Heart right ventricle (tissue), 16 donors: ENCODE data around the gene SMAD7. TPM values are rescaled to one million over a fixed set of nuclear protein-coding genes. Genes with fewer than 3 reads are reported as not detected.

ENCODE experiments used
- ATAC-seq, 8 donors: fragments of 200-7000 bp; cut with Tn5 transposase; one replicate each; pipeline ENCODE4 v1.9.1; 2020; ENCODE audit warnings: mild to moderate bottlenecking in 8 of 8, moderate library complexity in 8 of 8, moderate number of reproducible peaks in 1 of 8
- DNase-seq, 2 donors: peaks; one replicate each; pipeline ENCODE4 v3.0.0-alpha.2; 2020
- H3K27ac ChIP-seq, 10 donors: fragments of 200-600 bp; sonication (generic) in 2 of 10; one replicate each; pipeline versions ENCODE4 v1.5.0 to v1.8.0; 2020 to 2022; ENCODE audit warnings: mild to moderate bottlenecking in 3 of 10
- H3K27me3 ChIP-seq, 7 donors: fragments of 200-600 bp; one replicate each; pipeline ENCODE4 v1.8.0; 2021 to 2022; ENCODE audit warnings: mild to moderate bottlenecking in 2 of 7
- H3K36me3 ChIP-seq, 9 donors: fragments of 200-600 bp; sonication (generic) in 1 of 9; one replicate each; pipeline versions ENCODE4 v1.5.0 to v1.8.0; 2020 to 2022; ENCODE audit warnings: mild to moderate bottlenecking in 2 of 9
- H3K4me1 ChIP-seq, 9 donors: fragments of 200-600 bp; sonication (generic) in 1 of 9; one replicate each; pipeline versions ENCODE4 v1.5.0 to v1.8.0; 2020 to 2022; ENCODE audit warnings: mild to moderate bottlenecking in 4 of 9
- H3K4me3 ChIP-seq, 10 donors: fragments of 200-600 bp; sonication (generic) in 2 of 10; one replicate each; pipeline versions ENCODE4 v1.5.0 to v1.8.0; 2020 to 2022; ENCODE audit warnings: mild to moderate bottlenecking in 7 of 10, moderate library complexity in 2 of 10
- H3K9me3 ChIP-seq, 11 donors: fragments of 200-600 bp in 10 of 11; sonication (generic) in 2 of 11; one replicate each; pipeline versions ENCODE4 v1.5.0 to v1.8.0; 2013 to 2022; ENCODE audit warnings: mild to moderate bottlenecking in 2 of 11, control low read depth in 1 of 11, moderate library complexity in 1 of 11
- CTCF ChIP-seq, 9 donors: fragments of 200-600 bp; sonication (generic) in 2 of 9; IDR thresholded peaks; one replicate each; pipeline versions ENCODE4 v1.5.0 to v1.8.0; 2021 to 2022; ENCODE audit warnings: antibody characterized with exemption in 9 of 9, mild to moderate bottlenecking in 5 of 9, moderate library complexity in 1 of 9
- WGBS, 2 donors: extraction: QIAGEN DNeasy Blood & Tissue Kit; methylation state at CpG; one replicate each; pipeline ENCODE4 v1.1.7; 2013; ENCODE audit warnings: inconsistent platforms in 1 of 2; 5-methylcytosine and 5-hydroxymethylcytosine counted together
- intact Hi-C, 10 donors: fragments of 100-400 bp; cut with DNase I; formaldehyde crosslinking; loops; one replicate each; pipeline versions ENCODE4 v1.11.1 to v1.14.2; 2022
- polyA plus RNA-seq, 2 donors: library from polyadenylated mRNA; stranded (reverse); fragments of 200-250 nt; gene quantifications; one replicate each; pipeline ENCODE4 v1.2.3, GENCODE V29; 2013
- total RNA-seq, 10 donors: library from RNA; stranded (reverse); fragmentation: NEBNext Ultra II Directional in 3 of 10; extraction: Animal tissue kit (Norgen Biotek cat#: 25700) in 3 of 10; gene quantifications; one replicate each; pipeline versions ENCODE4 v1.2.1 to v1.2.4, GENCODE V29; 2021 to 2023
- donor health status: Arrhythmogenic right ventricular cardiomyopathy.
- donor health status: ischemic (EF 13 %, LVEDD 7.1; RV severe dilation, severe dysfunction).
- donor health status: healthy with polysubstance abuse.
- donor health status: DM: no; HTN: yes; CAD: no.
- donor health status: DM: no; HTN: no; CAD: no.
- donor health status: ischemic (EF 25% LVEDD 6.9; RV normal size, moderate dysfunction).
- donor health status: ischemic (EF 25% LVEDD 5.7; RV mildly dilated, moderate dysfunction).
- donor health status: healthy.
- donor health status: DM: yes; HTN: yes; CAD: no.
- donor health status: Ischemic cardiomyopathy.
- donor health status: ischemic (EF 35%, LVEDD 5.7; RV mildly dilated, moderate dysfunction).
- donor health status: nonischemic (EF 11% LVEDD 7.7; RV severe dilation, severe dysfunction).
- donor health status: DM: yes; HTN: yes; CAD: no.
- donor health status: PGD.
- donor health status: ischemic (EF 29% LVEDD 5.4; RV normal size, mild dysfunction).
- donor health status: nonischemic (EF 23%, LVEDD 6.1; RV moderate dilation, normal function).

SMAD7 gene
- total and polyA plus RNA-seq, 12 donors = 6.7 to 28.6 (median 19.2) TPM

GRCh38 chr18:48957136-48957535, 6.4 kb upstream of the SMAD7 start:
- Histone ChIP-seq H3K36me3 (no peaks in the 10 kb centered on the region), H3K4me3 (no peak overlapping the region), H3K4me1 (peaks cover 5 to 52% (median 31%) of the 10 kb centered on the region in 9 donors), H3K9me3 (no peaks in the 10 kb centered on the region), H3K27me3 (no peaks in the 10 kb centered on the region), H3K27ac (peak overlapping the region in 2 of 10 donors; percentile 75 to 78)
- ATAC-seq (no peak), DNase-seq (no peak)
- 77 to 86% methylated on average over 8 of the region's 8 CpGs for WGBS, 2 donors
- TF ChIP-seq CTCF (IDR thresholded peaks at IDR 0.05) = no peak
- intact Hi-C loops = loop anchor here in 3 of 10 donors (10.0 kb wide), 4 partner anchors 182 to 242 kb away; no protein-coding TSS in a partner anchor

DNA sequence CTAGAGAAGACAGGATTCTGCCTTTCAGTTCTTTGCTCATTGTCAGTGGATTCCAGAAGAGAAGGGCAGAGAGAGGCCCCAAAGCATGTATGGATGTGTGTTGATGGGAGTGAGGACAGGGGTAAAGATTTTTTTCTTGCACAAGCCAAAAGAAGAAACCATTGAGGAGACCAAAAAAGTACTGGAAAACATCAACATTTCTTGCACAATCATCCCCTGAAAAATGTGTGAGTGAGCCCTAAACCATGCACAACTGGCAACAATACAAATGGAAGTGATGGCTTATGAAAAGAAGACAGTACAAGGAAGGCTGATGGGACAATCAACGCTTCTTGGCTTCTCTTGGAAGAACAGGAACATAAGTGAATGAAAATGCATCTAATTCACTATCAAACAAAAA, 5.6 kb upstream of the SMAD7 start:
- Histone ChIP-seq H3K27ac (peak overlapping the region; percentile 2 to 78 (median 70)), H3K4me3 (no peak overlapping the region), H3K27me3 (no peaks in the 10 kb centered on the region), H3K9me3 (no peaks in the 10 kb centered on the region), H3K36me3 (no peaks in the 10 kb centered on the region), H3K4me1 (peaks cover 5 to 52% (median 31%) of the 10 kb centered on the region in 9 donors)
- no peak for TF ChIP-seq CTCF (IDR thresholded peaks at IDR 0.05)
- 82 to 88% methylated on average over 1 of the region's 1 CpG for WGBS, 2 donors
- intact Hi-C loops = loop anchor here in 3 of 10 donors (10.0 kb wide), 4 partner anchors 182 to 242 kb away; no protein-coding TSS in a partner anchor
- ATAC-seq (no peak), DNase-seq (no peak)

- H3K27ac ChIP-seq = peak overlapping the region; percentile 2 to 78 (median 70)
- DNase-seq = peak; percentile 43 to 78
- no peaks in the 10 kb centered on the region for H3K27me3 ChIP-seq
- intact Hi-C loops = loop anchor here in 3 of 10 donors (10.0 kb wide), 4 partner anchors 181 to 241 kb away; no protein-coding TSS in a partner anchor
- H3K4me1 ChIP-seq = peaks cover 5 to 52% (median 31%) of the 10 kb centered on the region in 9 donors
- peak in 4 of 9 donors; percentile 13 to 36 (median 25) for TF ChIP-seq CTCF (IDR thresholded peaks at IDR 0.05)
- H3K36me3 ChIP-seq = no peaks in the 10 kb centered on the region
- 17 to 18% methylated on average over 7 of the region's 7 CpGs for WGBS, 2 donors
- ATAC-seq = peak in 7 of 8 donors; percentile 16 to 59 (median 43)
- H3K9me3 ChIP-seq = no peaks in the 10 kb centered on the region
- no peak overlapping the region for H3K4me3 ChIP-seq
These were observed 5.1 kb upstream of the SMAD7 start for GRCh38 chr18:48955830-48956261.

DNA sequence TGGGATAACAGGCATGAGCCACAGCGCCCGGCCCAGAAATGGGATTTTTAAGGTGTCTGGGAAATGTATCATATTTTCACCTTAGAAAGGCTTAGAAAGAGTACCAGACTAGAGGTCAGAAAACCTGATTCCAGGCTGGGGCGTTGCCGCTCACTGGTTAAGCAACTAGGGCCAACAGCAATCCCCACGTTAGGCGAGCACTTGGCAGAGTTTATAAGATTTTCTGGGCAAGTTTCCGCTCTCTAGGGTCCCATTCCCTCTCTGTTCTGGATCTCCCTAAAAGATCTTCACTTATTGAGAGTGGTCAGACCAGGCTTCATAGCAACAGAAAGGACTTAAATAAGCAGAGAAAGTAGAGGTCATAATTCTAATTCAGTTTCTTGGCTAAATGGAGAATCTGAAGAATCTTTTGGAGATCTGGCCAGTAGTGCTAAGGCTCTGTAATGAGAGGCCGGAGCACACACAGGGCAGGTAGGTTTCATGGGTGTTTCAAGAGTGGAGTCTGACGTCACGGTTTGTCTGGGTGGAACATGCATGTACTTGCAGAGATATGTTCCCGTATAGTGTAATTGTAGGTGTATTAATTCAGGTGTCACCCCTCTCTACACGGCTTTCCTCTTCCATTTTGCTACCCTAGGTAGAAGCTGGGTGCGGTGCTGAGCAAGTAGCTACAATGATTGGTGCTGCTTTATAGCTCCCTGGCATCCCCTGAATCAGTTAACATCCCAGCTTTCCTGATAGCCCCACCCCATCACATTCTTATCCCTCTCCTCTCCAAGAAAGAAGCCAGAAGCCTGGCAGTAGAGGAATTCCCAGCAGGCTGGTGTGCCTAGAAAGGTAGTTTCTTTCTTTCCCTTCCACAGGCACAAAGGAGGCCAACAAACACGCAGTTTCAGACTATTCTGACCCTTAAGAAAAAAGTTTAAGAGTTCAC, 4.4 kb upstream of the SMAD7 start:
- H3K9me3 ChIP-seq = no peaks in the 10 kb centered on the region
- H3K27ac ChIP-seq = peak overlapping the region in 9 of 10 donors; percentile 56 to 78 (median 72)
- TF ChIP-seq CTCF (IDR thresholded peaks at IDR 0.05) = no peak
- H3K4me1 ChIP-seq = peaks cover 5 to 48% (median 31%) of the 10 kb centered on the region in 9 donors
- 81 to 83% methylated on average over 14 of the region's 14 CpGs for WGBS, 2 donors
- DNase-seq (peak in 1 of 2 donors; percentile 31), ATAC-seq (peak in 4 of 8 donors; percentile 1 to 17 (median 2))
- no peak overlapping the region for H3K4me3 ChIP-seq
- peaks cover 0 to 1% (median 0%) of the 10 kb centered on the region in 9 donors for H3K36me3 ChIP-seq
- intact Hi-C loops = loop anchor here in 6 of 10 donors (5.0 to 10.0 kb wide), 8 partner anchors 87 to 278 kb away; no protein-coding TSS in a partner anchor
- H3K27me3 ChIP-seq = no peaks in the 10 kb centered on the region
